GM23248 (cell line): Measurements from ENCODE around the gene FYB2.

Experiments
- EZH2 ChIP-seq: fragments of 200-600 bp; sonication (generic); IDR thresholded peaks from 2 replicates; pipeline ENCODE4 v1.6.1; 2018; ENCODE audit warnings: antibody characterized with exemption, mild to moderate bottlenecking; ENCODE audit not compliant: insufficient read depth, poor library complexity, severe bottlenecking
- EZH2phosphoT487 ChIP-seq: fragments of 200-600 bp; sonication (generic); IDR thresholded peaks from 2 replicates; pipeline ENCODE4 v1.6.1; 2018; ENCODE audit warnings: antibody characterized with exemption, moderate library complexity, mild to moderate bottlenecking, low read depth; ENCODE audit not compliant: insufficient read depth

- no peak for TF ChIP-seq EZH2
- no peak for TF ChIP-seq EZH2phosphoT487
These were observed 22.0 kb downstream of the FYB2 start for GRCh38 chr1:56797065-56797685.
